LNCaP clone FGC (cell line): ENCODE results near the gene TNIK.
"Not testable (repeated sequence)": the region's sequence is repeated elsewhere in the genome, so short reads cannot be mapped to it uniquely, and the experiment has no call there.

Source experiments
- DNase-seq: peaks from one replicate; pipeline ENCODE4 v3.0.0-alpha.2; 2011; ENCODE audit warnings: low read depth
- H3K4me3 ChIP-seq: 2 replicates; pipeline ENCODE4 v1.5.1; 2011; ENCODE audit warnings: mild to moderate bottlenecking, low read depth, low read length, control low read depth
- CTCF ChIP-seq: IDR thresholded peaks from 2 replicates; pipeline ENCODE4 v1.5.1; 2012; ENCODE audit warnings: mild to moderate bottlenecking; ENCODE audit not compliant: control insufficient read depth, insufficient read depth; ENCODE audit errors: extremely low read depth

TNIK gene

GRCh38 chr3:171372694-171373093 lies 87.5 kb downstream of the TNIK start:
- TF ChIP-seq CTCF, result no peak
- no peak for DNase-seq
- H3K4me3 ChIP-seq, result no peak overlapping the region

GRCh38 chr3:171371354-171371753 lies 88.9 kb downstream of the TNIK start:
- H3K4me3 ChIP-seq, result no peak overlapping the region
- no peak for DNase-seq
- no peak for TF ChIP-seq CTCF

GRCh38 chr3:171369156-171369555 lies 91.0 kb downstream of the TNIK start:
- no peak for DNase-seq
- no peak overlapping the region for H3K4me3 ChIP-seq
- no peak for TF ChIP-seq CTCF

- not testable (repeated sequence) for DNase-seq, H3K4me3 ChIP-seq
Measured at GRCh38 chr3:171366738-171367137, 93.5 kb downstream of the TNIK start.

GRCh38 chr3:171366043-171366442 lies 94.2 kb downstream of the TNIK start:
- no peak overlapping the region for H3K4me3 ChIP-seq
- DNase-seq, result peak; percentile 64
- TF ChIP-seq CTCF, result no peak

- no peak for TF ChIP-seq CTCF
- no peak overlapping the region for H3K4me3 ChIP-seq
- no peak for DNase-seq
Measured at GRCh38 chr3:171365489-171365888, 94.7 kb downstream of the TNIK start.

- no peak for TF ChIP-seq CTCF
- H3K4me3 ChIP-seq, result no peak overlapping the region
- no peak for DNase-seq
Measured at GRCh38 chr3:171364500-171364899, 95.7 kb downstream of the TNIK start.

GRCh38 chr3:171363202-171363601 lies 97.0 kb downstream of the TNIK start:
- no peak overlapping the region for H3K4me3 ChIP-seq
- no peak for TF ChIP-seq CTCF
- DNase-seq, result no peak
